ENCODE data around the gene IGIP.
"Not testable (repeated sequence)": the region's sequence is repeated elsewhere in the genome, so short reads cannot be mapped to it uniquely, and the experiment has no call there.

IGIP gene

DNA sequence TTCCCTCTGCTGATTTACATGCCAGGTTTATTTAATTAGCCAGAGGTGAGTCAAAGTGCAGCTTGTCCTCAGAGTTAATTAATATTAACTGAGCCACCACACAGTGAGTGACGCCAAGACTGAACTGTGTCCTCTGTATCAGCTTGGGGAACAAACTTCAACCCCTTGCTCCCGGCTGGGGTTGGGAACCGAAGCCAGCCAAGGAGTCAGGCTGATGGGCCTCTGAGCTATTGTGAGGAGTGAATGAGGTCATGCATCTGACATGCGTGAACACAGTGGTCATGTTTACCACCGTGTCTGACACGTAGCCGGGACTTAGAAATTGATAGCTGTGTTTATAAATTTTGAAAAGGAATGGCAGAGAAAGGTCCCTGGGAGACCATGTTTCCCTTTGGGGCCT lies 17.1 kb downstream of the IGIP start:
- DNase-seq = no peak

DNA sequence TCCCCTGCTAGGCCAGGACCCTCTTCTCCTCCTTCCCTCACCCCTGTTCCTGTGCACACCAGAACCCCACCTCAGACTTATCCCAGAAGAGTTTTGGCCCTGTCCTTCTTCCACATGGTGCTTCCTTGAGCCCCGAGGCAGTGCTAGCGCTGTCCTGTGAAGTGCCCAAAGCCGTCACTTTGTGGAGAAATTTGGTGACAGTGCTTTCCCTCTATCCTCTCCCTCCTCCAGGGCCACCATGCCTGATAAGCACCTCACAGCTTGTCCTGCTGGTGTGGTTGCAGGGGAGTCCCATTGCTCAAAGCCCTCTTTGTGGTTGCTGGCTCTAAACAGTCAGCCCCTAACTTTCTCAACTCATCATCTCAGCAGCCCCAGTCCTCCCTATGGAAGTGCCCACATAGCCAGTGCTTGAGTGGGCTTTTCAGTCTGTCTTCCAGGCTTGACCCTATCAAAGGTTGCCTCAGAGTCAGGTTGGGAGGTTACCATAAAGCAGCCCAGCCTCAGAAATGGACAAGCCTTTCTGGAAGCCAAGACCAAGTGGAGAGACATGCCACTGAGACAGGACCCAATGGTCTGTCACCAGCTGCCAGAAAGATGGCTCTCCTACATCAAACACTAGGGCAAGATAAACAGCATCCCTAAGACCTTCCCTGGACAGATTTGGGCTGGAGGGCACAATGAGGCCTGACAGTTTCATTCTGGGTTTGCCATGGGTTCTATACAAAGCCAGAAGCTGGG lies 18.0 kb downstream of the IGIP start:
- no peak for DNase-seq

DNA sequence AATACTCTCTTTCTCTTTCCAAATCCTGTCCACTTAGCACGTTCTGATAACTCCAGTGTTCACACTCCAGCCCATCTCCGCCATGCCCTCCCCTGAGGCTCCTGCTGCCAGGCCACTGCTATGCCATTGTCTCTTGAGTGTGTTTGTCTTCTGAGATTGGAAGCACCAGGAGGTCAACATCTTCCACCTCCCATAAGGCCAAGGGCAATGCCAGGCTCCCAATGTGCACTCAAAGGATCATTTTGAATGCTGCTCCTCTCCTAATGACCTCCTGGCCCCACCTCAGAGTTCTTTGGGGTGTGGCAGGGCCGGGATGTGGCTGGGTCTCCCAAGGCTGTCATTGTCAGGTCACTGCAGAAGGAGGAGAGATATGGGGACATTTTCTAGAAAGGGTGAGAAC lies 19.5 kb downstream of the IGIP start:
- DNase-seq = peak in 1 of 3 experiments; percentile 23

DNA sequence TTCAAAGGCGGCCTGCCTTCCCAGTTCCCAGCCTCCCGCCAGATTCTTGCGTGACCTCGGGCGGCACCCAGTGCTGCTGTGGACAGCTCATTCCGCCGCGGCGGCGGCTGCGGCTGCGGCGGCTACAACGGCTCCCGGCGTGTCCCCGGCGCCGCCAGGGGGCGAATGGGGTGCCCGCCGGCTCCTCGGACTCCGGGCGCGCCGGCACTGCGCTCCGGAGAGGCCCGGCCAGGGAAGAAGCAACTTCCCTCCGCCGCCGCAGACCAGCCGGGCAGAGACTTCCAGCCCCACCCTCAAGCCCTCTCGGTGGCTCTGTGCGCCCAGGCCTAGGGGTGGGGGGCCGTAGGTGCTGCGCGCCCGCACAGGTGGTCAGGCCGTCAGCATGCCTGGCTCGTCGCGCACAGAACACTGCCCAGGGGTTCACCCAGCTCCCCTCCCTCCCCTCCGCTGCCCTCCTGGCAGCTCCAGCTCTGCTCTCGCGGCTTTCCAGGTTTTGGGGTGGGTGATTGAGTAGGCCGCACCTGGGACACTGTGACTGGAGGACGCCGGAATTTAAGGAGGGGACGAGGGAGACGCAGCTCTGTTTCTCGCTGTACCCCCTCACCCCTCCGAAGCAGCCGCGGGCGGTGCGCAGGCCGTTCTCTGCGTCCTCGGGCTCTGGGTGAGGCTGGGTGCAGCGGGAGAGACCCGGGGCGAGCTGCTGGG lies 20.2 kb downstream of the IGIP start:
- DNase-seq = peak in 2 of 3 experiments; percentile 66 to 75

DNA sequence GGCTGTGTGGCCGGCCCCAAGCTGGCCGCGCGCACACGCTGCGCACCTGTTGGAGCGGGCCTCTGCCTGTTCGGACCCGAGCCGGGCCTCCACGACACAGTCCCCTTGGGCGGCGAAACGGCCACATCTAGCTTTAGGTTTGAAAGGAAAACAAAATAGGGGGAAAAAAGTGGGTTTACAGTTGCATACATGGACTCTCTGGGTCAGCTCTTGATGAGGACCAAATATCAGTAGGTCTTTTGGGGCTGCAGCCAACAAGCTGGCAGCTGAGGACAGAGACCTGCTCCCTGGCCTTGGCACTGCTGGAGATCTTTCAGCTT lies 20.7 kb downstream of the IGIP start:
- DNase-seq = no peak

DNA sequence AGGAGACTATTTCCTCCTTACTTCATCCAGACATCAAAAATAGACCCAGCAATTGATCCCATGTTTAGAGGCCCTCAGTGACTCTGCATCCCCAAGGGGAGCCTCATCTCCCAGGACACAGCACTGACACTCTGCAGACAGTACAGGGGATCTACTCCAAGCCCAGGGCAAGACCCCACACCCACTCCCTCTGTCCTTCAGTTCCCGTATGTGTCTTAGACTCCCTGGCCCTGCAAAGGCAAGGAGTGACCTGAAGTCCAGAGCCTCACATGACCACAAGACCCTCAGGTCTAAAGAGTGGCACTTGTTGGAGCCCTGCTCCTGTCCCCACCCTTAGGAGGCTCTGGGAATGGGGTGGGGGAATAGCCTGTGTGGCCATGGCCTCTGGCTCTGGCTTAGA lies 21.7 kb downstream of the IGIP start:
- no peak for DNase-seq

DNA sequence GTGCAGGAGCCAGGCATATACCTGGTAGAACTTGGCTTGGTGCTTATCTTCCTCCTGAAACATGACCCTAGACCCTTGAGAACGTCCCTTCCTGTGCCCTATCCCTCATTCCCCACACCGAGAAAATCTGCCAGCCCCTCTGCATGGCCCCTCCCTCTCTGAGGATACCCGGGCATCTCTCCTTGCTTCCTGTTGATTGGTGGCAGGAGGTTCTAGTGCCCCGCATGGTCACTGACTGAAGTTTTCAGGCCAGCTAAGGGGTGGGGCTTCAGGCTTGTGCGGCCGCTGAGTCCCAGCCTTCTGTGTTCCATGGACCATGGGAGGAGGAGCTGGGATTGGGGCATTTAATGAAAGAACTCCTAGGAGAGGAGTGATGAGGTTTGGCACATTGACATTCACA lies 22.8 kb downstream of the IGIP start:
- DNase-seq = no peak

DNA sequence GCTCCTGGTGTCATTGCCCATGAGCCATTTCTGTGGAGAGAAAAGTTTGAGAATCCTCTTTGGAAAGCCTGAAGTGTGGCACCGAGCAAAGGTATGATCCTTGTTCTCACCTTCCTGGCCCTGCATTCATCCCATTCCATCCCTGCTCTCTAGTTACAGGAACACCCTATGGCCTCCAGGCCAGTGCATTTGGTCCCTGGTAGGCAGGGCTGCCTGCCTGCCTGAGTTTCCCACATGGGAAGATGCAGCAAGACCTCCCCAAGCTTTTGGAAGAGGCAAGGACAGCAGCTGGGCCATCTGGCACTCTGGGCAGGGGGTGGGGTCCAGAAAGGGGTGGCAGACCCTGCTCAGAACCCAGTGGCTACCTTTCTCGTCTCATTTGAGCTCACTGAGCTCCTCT lies 24.5 kb downstream of the IGIP start:
- DNase-seq = no peak

DNA sequence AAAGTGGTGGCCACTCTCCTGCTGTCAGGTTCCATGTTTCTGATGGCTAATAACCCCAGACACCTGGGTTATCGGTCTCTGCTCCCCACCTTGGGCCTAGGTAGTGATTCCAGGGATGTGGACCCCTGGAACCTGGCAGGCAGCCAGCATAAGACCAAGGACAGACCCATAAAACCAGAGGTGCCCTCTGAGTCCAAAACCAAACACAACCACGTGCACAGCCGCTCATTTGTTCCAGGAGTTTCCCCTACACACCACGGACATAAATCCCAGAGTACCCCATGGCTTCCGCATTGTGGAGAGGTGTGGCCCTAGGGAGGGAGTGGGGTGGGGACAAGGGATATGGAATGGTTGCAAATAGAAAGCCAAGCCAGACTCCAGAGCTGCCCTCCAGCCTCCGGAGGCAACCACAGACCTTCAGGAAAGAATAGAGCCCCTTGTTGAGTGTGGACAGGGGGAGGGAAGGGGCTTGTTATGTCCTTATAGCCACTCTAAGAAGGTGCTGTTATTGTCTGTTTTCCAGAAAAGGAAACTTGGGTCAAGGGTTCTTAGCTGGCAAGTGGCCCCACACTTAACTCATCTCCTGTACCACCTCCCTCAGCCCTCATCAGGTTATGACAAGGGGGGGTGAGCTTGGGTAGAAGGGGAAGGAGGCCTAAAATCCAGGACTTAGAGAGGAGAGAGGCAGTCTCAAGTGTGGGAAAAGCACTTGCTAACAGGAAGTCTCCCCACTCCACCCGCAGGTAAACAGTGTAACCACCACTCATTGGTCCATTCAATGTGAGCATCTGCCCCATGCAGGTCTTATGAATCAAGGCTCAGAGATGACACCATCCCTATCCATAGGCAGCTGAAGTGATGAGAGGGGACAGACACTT lies 25.6 kb downstream of the IGIP start:
- peak in 2 of 3 experiments; percentile 4 to 89 for DNase-seq

DNA sequence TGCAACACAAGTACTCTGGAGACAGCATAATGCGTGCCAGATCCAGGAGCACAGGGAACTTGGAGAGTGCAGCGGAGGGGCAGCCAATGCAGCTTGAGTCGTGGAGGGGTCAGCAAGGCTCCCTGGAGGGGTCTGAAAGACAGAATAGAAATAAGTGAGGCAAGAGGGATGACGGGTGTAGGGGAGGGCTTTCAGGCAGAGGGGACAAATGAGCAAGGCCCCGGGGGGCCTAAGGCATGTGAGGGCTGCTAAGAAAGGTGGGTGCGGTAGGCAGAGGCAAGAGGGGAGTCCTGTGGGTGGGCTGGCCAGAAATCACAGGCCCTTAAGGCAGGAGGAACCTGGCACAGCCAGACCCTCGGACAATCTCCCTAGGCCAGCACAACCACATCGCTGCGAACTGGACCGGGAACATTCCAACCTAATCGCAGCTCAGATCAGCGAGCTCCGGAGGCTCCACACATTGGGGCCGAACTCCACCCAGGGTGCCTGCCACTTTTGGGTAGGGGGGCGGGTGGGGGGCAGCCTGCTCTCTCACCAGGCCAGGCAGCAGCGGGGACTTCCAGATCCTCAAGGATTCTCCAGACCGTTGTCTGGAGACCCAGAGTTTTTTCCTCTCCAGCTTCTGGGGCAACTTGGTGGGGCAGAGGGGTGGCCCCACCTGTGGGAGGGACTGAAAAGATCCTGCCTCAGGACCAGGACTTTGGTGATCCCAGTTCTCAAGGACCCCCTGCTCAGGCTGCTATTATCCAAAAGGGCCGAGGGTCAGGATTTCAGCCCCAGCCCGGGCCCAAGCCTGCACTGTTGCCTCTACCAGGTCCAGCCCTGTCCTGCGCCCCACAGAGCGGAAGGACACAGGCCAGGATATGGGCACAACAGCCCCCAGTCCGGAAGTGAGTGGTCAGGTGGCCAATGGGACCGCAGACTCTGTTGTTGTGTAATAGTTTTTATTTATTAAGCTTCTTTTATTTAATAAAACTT lies 26.6 kb downstream of the IGIP start:
- DNase-seq = no peak

DNA sequence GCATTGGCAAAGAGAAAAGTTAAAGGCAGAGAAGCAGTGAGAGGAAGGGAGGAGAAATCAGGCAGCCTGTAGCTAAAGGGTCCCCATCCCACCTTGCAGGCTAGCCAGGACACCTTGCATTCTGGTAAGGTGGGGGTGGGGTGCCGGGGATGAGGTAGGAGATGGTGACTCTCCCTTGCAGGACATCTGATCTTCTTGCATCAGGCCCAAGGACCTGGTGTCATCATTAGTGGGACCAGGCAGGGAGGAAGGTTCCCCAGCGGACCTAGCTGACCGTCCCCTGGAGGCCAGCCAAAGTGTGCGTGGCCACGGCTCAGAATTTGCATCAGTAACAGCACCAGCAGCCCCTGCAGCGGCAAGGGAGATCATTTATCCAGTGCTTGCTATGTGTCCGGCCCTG lies 27.5 kb downstream of the IGIP start:
- no peak for DNase-seq

DNA sequence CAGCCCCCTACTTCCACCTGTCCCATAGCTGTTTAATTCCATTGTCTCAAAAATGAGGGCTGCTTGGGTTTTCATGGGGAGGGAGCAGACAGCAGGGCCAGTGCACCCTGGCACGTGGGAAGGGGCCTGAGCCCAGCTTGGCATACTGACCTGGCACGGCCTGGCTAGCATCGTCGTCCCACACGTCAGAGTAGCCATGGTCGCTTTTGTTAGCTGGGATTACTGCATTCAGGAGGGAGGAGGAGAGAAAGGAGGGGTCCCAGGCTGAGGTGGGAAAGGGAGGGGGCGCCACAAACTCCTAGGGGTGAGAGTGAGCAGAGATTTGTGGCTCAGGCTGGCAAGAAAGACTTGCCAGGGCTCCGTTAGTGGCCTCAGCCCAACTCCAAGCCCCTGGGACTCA lies 28.2 kb downstream of the IGIP start:
- no peak for DNase-seq

DNA sequence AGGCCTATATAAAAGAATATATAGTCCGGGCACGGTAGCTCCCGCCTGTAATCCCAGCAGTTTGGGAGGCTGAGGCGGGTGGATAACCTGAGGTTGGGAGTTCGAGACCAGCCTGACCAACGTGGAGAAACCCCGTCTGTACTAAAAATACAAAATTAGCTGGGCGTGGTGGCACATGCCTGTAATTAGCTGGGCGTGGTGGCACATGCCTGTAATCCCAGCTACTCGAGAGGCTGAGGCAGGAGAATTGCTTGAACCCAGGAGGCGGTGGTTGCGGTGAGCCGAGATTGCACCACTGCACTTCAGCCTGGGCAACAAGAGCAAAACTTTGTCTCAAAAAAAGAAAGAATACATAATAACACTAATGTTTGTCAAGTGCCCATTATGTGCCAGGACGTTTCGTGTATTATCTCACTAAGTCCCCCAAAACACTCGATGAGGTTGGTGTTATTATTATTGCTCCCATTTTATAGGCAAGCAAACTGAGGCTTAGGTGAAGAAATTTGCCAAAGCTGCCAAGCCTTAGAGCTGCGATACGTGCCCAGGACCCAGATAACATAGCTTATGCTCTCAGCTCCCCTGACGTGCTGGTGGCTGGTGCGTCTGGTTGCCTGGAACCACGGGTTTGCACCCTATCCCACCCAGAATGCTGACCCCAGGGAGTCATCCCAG lies 29.1 kb downstream of the IGIP start:
- DNase-seq = not testable (repeated sequence)

DNA sequence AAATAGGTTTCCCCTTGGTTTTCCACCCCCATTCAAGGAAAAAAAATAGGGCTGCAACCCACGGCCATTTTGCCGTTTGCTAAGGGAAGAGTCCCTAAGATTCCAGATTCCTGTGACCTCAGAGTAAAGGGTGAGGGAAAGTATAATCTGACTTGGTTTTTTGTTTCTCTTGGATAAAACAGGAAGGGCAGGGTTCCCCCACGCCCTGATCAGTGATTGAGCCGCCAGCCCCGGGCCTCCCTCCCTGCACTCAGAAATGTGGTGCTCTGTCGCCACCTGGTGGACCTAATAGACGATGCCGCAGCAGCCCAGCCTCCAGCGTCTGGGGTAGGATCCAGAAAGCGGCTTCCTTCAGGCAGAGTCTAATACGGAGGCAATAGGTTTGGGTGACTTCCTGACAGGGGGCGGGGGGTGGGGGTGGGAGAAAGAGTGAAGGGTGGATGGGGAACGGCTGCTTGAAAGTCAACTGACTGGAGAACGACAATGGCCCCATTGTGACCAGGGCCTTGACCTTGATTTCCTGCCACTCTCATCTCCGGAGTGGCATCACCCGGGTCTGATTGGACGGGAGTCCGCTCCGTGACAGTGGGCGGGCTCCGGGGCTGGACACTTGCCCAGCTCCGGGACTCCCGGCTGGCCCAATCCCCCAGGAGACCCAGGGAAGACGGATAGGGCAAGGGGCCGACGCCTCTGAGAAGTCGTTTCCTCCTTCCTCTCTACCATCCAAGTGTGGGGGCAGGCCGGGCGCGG lies 31.5 kb downstream of the IGIP start:
- DNase-seq = peak; percentile 60 to 80 (median 78)

DNA sequence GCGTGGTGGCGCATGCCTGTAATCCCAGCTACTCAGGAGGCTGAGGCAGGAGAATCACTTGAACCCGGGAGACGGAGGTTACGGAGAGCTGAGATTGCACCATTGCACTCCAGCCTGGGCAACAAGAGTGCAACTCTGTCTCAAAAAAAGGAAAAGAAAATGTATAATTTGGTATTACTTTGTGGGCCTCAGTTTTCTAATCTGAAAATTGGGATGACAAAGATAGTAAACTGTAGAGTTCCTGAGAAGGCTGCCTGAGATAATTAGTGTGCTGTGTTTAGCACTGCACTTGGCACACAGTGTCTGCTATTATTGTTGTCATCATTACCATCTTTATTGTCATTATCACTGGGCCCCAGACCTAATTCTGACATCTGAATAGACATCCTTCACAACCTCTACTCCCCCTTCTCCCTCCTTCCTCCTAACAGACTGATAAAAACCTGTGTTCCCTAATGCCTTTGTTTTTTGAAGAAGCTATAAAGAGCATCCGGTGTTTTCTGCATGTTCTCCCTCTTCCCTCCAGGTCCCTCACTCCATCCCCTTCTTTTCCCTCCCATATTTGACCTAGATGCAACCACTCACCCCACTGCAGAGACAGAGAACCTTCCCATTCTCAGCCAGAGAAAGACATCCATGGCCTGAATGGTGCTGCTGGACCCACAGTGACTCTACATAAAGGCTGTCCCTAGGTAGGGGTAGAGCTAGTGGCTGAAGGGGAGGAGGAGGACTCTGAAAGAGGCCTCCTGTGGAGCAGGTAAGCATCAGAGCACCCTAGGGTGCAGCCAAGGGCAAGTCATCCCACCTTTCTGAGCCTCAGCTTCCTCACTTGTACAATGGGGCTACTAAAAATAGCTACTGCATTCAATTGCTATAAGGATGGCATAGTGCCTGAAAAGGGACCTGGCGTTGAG lies 33.5 kb downstream of the IGIP start:
- peak in 1 of 3 experiments; percentile 24 for DNase-seq

DNA sequence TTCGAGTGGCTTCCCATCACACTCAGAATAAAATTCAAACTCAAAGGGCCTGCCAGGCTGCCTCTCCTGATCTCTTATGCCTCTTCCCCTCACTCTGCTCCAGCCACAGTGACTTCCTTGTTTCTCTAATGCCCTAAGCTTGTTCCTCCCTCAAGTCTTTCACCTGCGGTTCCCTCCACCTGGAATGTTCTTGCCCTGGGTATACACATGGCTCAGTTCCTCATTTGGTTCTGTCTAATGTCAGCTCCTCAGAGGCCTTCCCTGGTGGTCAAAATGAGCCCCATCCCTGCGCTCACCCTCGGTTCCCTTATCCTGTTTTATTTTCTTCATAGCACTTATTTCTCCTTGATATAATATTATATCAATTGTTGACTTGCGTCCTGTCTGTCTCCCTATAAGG lies 36.5 kb downstream of the IGIP start:
- DNase-seq = no peak

DNA sequence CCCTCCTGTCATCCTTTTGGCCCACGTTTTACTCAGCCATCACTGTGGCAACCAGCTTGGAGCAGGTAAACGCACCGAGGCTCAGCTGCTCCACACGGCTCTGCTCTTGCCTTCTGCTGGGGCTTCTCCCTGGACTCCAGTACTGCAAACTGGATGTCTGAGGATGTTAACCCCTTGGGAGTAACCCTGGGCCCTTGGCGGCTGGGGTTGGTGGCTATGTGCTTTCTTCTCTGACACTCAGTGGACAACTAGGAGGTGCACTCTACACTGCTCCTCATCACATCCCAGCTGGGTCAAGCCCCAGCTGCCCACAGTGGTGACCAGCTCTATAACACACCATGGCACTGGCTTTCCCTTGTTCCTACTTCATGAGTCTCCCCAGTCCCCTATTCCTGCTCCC lies 37.0 kb downstream of the IGIP start:
- no peak for DNase-seq

DNA sequence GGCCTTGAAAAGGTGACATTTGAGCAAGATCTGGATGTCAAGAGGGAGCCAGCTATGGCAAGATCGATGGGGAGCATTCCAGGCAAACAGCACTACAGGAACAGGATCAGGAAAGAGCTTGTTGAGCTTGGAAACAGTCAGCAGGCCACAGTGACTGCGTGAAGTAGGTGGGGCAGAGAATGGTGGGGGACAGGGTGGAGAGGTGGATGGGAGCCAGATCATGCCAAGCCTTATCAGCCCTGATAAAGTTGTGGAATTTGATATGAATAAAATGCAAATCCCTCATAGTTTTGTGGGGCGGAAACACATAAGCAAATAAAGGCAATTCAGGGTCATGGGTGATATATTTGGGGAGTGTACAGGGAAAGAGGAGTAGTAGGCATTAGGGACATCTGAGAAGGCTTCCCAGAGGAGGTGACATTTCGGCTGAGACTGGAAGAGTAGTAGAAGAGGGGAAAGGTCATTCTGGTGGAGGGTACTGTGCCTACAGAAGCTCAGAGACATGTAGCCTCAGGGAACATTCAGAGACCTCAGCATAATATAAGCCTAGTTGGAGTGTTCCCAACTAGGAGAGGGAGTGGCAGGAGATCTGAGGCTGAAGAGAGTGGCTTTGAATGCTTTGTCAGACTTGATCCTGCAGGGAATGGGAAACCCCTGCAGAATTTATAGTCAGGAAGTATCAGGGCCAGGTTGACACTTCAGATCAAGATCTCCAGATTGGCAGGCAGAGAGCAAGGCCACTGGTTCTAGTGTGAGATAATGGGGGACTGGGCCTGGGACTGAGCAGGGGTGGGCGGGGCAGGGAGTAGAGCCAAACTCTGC lies 39.6 kb downstream of the IGIP start:
- DNase-seq = no peak

DNA sequence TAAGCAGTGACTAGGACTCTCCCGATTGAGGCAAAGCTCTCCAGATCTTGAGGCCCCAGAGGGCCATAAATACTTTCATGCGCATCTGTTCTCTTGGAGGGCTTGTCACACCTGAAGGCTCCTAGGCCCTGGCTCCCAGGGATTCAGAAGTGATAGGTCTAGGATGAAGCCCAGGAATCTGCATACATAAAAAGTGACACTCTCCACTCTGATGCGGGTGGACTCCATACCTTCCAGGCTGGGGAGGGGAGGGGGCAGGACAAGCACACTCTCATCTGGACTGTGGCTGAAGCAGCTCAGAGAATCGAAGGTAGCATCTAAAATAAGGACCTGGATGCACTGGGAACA lies 40.2 kb downstream of the IGIP start:
- no peak for DNase-seq
